ENCODE measurements around the gene SMAD9. TPM values are rescaled to one million over a fixed set of nuclear protein-coding genes. Genes with fewer than 3 reads are reported as not detected.

Gene SMAD9
- total and polyA plus RNA-seq, 2 of the 4 experiments (the other 2 are of a cell fraction): 3.2 to 4.8 TPM

DNA sequence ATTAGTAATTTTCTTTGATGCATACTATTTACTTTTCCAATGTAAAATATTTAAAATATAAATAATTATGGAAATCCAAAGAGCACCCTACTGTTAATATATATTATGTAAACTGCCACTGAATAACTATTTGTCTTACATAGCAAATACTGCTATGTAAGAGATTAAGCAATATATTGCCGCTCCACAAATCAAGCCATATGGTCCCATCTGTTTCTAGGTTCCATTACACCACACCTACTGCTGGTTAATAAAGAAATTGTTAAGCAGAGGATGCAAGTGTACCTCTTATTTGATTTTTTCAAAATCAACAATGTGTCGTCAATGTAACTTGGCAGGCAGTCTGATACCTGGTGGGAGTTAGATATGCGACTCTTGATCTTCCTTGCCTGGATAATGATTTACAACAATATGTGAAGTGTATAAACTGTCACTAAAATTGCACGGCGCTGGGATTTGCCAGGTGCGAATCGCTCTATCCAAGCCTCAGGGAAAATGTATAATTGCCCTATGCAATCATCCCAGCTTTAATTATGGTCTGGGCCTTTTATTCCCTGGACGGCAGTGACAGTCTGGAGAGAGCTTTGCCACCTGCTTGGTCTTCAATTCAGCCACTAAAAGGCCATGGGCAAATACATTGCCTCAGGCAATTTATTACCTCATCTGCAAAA lies 16.0 kb downstream of the SMAD9 start:
- BruUV-seq (replicated peaks): no TSS peak
- H2BK20ac ChIP-seq (ENCODE audit: low read depth, low read length): no peak overlapping the region
- H2AK5ac ChIP-seq (ENCODE audit: low read depth, low read length): no peak overlapping the region
- no peaks in the 10 kb centered on the region for H4K20me1 ChIP-seq (ENCODE audit: insufficient read depth, low read length)
- in situ Hi-C loops (cut with MboI; ENCODE audit: low sequenced_read_pairs): no loop called here
- no peak overlapping the region for H3K9ac ChIP-seq (ENCODE audit: low read depth, low read length)
- no peak for TF ChIP-seq FOS (IDR thresholded peaks at IDR 0.05; ENCODE audit: low read depth, low read length)
- TF ChIP-seq CEBPB (IDR thresholded peaks at IDR 0.05; ENCODE audit: low read depth, low read length): 0 out of 2 replicates have a peak, but pooled peaks have one; percentile 19
- no peak for TF ChIP-seq RFX5 (IDR thresholded peaks at IDR 0.05; ENCODE audit: low read depth, low read length)
- no peak for TF ChIP-seq BHLHE40 (IDR thresholded peaks at IDR 0.05; ENCODE audit: low read depth, low read length)
- no peak for DNase-seq
- H3K56ac ChIP-seq (ENCODE audit: extremely low read depth, insufficient read depth, low read length): no peak overlapping the region
- ChIA-PET POLR2A (ENCODE audit: unreplicated experiment) (no interaction called here), CTCF (interaction anchor here (1.0 kb wide), 1 partner anchor 12 kb away, joined by 3 read pairs; no protein-coding TSS in a partner anchor)
- peaks cover 7% of the 10 kb centered on the region for H3K4me1 ChIP-seq (ENCODE audit: control insufficient read depth, insufficient read depth, low read length)
- H2BK15ac ChIP-seq (ENCODE audit: low read depth, low read length): no peak overlapping the region
- intact Hi-C loops (cut with micrococcal nuclease): no loop called here
- no peak overlapping the region for H3K4ac ChIP-seq (ENCODE audit: low read depth, low read length)
- H2BK120ac ChIP-seq (ENCODE audit: low read depth, low read length): no peak overlapping the region
- peak; percentile 32 for ATAC-seq (ENCODE audit: low read depth)
- H3K27ac ChIP-seq (ENCODE audit: insufficient read depth, low read length): no peak overlapping the region
- 100% methylated on average over 1 of the region's 8 CpGs; no CpG with 5 or more reads in 1 of the 2 experiments for WGBS, 2 experiments (ENCODE audit: extremely low coverage in 2 of 2, insufficient read length in 1 of 2)
- no peak overlapping the region; the same call in 1 of the 2 replicates for H4K5ac ChIP-seq (ENCODE audit: low read depth, low read length)
- no peak overlapping the region for H3K23ac ChIP-seq (ENCODE audit: low read depth, low read length)
- no peak overlapping the region for H3K14ac ChIP-seq (replicated peaks; ENCODE audit: low read depth, low read length)
- H3K9me3 ChIP-seq (ENCODE audit: control insufficient read depth, insufficient read depth, low read length): peaks cover 5% of the 10 kb centered on the region; the same call in 1 of the 2 replicates
- H4K8ac ChIP-seq (ENCODE audit: low read depth in 2 of 2, low read length in 2 of 2): no peak overlapping the region
- H3K4me3 ChIP-seq (ENCODE audit: insufficient read depth, low read depth, low read length): no peak overlapping the region
- no peaks in the 10 kb centered on the region for H3K27me3 ChIP-seq (ENCODE audit: control insufficient read depth, insufficient read depth, low read length)
- H2BK5ac ChIP-seq (ENCODE audit: low read depth, low read length, poor library complexity, severe bottlenecking): no peak overlapping the region
- dilution Hi-C loops (cut with HindIII; ENCODE audit: low sequenced_read_pairs, unreplicated experiment): no loop called here
- H3K79me1 ChIP-seq (ENCODE audit: low read depth in 1 of 2, low read length in 2 of 2): peaks cover 23 to 50% of the 10 kb centered on the region in 2 experiments
- peaks cover 2% of the 10 kb centered on the region for H3K36me3 ChIP-seq (ENCODE audit: control insufficient read depth, insufficient read depth, low read length)
- no peak overlapping the region for H4K91ac ChIP-seq (ENCODE audit: insufficient read depth, low read depth, low read length)
- H2AK9ac ChIP-seq (replicated peaks; ENCODE audit: low read depth, low read length, poor library complexity): peak overlapping the region; percentile 33
- H2AFZ ChIP-seq (replicated peaks; ENCODE audit: low read length, poor library complexity): no peak overlapping the region
- no peak overlapping the region for H3K18ac ChIP-seq (ENCODE audit: low read depth, low read length)
- H3K9me1 ChIP-seq (ENCODE audit: insufficient read depth, low read length): no peaks in the 10 kb centered on the region
- H3K4me2 ChIP-seq (ENCODE audit: low read depth, low read length): no peak overlapping the region
